PC-3 (cell line): ENCODE measurements around the gene DHH. TPM values are rescaled to one million over a fixed set of nuclear protein-coding genes. Genes with fewer than 3 reads are reported as not detected.

Experiments used
- ATAC-seq: fragments of 200-7000 bp; cut with Tn5 transposase; 2 replicates; pipeline ENCODE4 v1.9.1; 2020; ENCODE audit warnings: mild to moderate bottlenecking, moderate library complexity
- BruUV-seq: library from RNA; stranded (reverse); fragments of 400-500 nt; replicated peaks from 2 replicates; lab custom pipeline; 2021; lab: Mats Ljungman, UMichigan
- CTCF ChIA-PET: fragments of 300-600 bp; sonication (Branson Sonifier 250); formaldehyde crosslinking; loops from one replicate; lab custom pipeline; 2022; ENCODE audit warnings: antibody characterized with exemption; lab: Charles Lee
- POLR2A ChIA-PET: fragments of 300-600 bp; sonication (Branson Sonifier 250); formaldehyde crosslinking; loops from one replicate; lab custom pipeline; 2022; ENCODE audit warnings: antibody characterized with exemption; ENCODE audit not compliant: unreplicated experiment; lab: Charles Lee
- DNase-seq: peaks from one replicate; pipeline ENCODE4 v3.0.0-alpha.2; 2015
- H2AFZ ChIP-seq: fragments of 300-600 bp; sonication (generic); 2 replicates; pipeline ENCODE4 v1.6.0; 2016; ENCODE audit warnings: antibody characterized with exemption, low read length
- H3F3A ChIP-seq: fragments of 300-600 bp; sonication (generic); one replicate; pipeline ENCODE4 v1.6.0; 2017; ENCODE audit warnings: antibody characterized with exemption, low read length, control low read depth, mild to moderate bottlenecking; ENCODE audit not compliant: unreplicated experiment
- H3K27ac ChIP-seq: fragments of 300-600 bp; sonication (generic); 2 replicates; pipeline ENCODE4 v1.5.1; 2016; ENCODE audit warnings: mild to moderate bottlenecking, low read length
- H3K27me3 ChIP-seq: fragments of 300-600 bp; sonication (generic); 2 replicates; pipeline ENCODE4 v1.6.1; 2016; ENCODE audit warnings: low read length, mixed read lengths
- H3K36me3 ChIP-seq: fragments of 300-600 bp; sonication (generic); 2 replicates; pipeline ENCODE4 v1.6.1; 2016; ENCODE audit warnings: low read depth, mixed run types, low read length, mixed read lengths
- H3K4me1 ChIP-seq: fragments of 300-600 bp; sonication (generic); 2 replicates; pipeline ENCODE4 v1.5.1; 2016; ENCODE audit warnings: low read length; ENCODE audit not compliant: insufficient read depth
- H3K4me2 ChIP-seq: fragments of 300-600 bp; sonication (generic); 2 replicates; pipeline ENCODE4 v1.6.0; 2016; ENCODE audit warnings: low read length
- H3K4me3 ChIP-seq: fragments of 300-600 bp; sonication (generic); 2 replicates; pipeline ENCODE4 v1.5.1; 2016; ENCODE audit warnings: mild to moderate bottlenecking, low read length, mixed read lengths
- H3K79me2 ChIP-seq: fragments of 300-600 bp; sonication (generic); 2 replicates; pipeline ENCODE4 v1.6.1; 2017; ENCODE audit warnings: low read length, mixed read lengths
- H3K9ac ChIP-seq: fragments of 300-600 bp; sonication (generic); 2 replicates; pipeline ENCODE4 v1.6.0; 2016; ENCODE audit warnings: mild to moderate bottlenecking, low read length
- H3K9me2 ChIP-seq: fragments of 300-600 bp; sonication (generic); replicated peaks from 2 replicates; pipeline ENCODE4 v1.6.1; 2016; ENCODE audit warnings: mixed run types, low read length, mixed read lengths
- H3K9me3 ChIP-seq: fragments of 300-600 bp; sonication (generic); 2 replicates; pipeline ENCODE4 v1.6.1; 2016; ENCODE audit warnings: low read length, mixed read lengths
- H4K20me1 ChIP-seq: fragments of 300-600 bp; sonication (generic); 2 replicates; pipeline ENCODE4 v1.6.1; 2016; ENCODE audit warnings: low read length, mixed read lengths
- EZH2 ChIP-seq: fragments of 300-600 bp; sonication (generic); IDR thresholded peaks from one replicate; pipeline ENCODE4 v1.6.1; 2017; ENCODE audit warnings: antibody characterized with exemption, mild to moderate bottlenecking, low read length; ENCODE audit not compliant: unreplicated experiment
- EZH2phosphoT487 ChIP-seq: fragments of 300-600 bp; sonication (generic); IDR thresholded peaks from 2 replicates; pipeline ENCODE4 v1.6.1; 2018; ENCODE audit warnings: mild to moderate bottlenecking, antibody characterized with exemption, low read length, borderline replicate concordance
- intact Hi-C: fragments of 100-400 bp; cut with micrococcal nuclease; formaldehyde crosslinking; loops from 2 replicates; pipeline ENCODE4 v1.9.0; 2023
- total RNA-seq: library from RNA; depleted of rRNA; stranded (reverse); fragments of >200 nt; gene quantifications from 2 replicates; pipeline ENCODE4 v1.2.3, GENCODE V29; 2014
- TF ChIP-seq, protein P1 (sequence below): fragments of 300-600 bp; sonication (generic); conservative IDR thresholded peaks from 2 replicates; pipeline ENCODE4 v1.5.1; 2017; ENCODE audit warnings: antibody characterized with exemption, low read depth, mild to moderate bottlenecking, low read length

The DHH gene
- total RNA-seq, 1 experiment from 2014 or later, result 0.04 TPM

DNA sequence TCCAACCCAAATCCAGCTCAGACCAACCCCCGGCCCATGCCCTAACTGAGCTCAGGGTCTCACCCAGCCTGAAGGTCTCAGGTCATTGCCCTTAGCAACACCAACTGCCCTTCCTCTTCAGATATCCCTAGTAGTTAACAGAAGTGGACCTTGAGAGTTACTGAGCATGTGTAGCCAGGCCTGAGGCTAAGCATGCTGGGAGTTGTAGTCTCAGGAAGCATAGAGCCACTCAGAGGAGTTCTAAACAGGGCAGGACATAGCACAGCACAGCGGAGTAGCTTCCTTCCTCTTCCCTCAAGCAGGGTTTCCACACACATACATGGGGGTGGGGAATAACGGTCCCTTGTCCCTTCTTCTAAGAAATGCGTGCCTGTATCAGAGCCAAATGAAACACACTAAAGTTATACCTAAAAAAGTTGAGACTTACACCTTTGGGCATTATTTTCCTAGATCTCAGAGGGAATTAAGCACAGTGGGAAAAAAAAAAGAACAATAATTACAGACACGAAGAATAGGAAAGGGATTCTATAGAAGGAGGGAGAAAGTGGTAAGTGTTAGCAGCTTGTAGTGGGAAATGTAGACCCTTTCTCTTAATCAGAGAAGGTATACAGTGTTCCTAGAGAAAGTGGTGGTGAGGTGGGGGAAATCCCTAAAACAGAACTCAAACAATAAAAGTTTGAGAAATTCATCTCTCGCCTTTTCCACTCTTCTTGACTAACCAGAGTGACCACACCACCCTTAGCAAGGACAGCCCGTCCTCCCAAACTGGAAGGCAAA lies 38.4 kb downstream of the DHH start:
- H3K9me2 ChIP-seq, result no peaks in the 10 kb centered on the region
- DNase-seq, result peak; percentile 64
- no peaks in the 10 kb centered on the region for H3K9me3 ChIP-seq
- H3K79me2 ChIP-seq, result peaks cover 78% of the 10 kb centered on the region
- no peaks in the 10 kb centered on the region for H3F3A ChIP-seq
- no TSS peak for BruUV-seq
- H2AFZ ChIP-seq, result no peak overlapping the region
- TF ChIP-seq EZH2phosphoT487, result no peak
- TF ChIP-seq EZH2, result no peak
- TF ChIP-seq, protein P1, sequence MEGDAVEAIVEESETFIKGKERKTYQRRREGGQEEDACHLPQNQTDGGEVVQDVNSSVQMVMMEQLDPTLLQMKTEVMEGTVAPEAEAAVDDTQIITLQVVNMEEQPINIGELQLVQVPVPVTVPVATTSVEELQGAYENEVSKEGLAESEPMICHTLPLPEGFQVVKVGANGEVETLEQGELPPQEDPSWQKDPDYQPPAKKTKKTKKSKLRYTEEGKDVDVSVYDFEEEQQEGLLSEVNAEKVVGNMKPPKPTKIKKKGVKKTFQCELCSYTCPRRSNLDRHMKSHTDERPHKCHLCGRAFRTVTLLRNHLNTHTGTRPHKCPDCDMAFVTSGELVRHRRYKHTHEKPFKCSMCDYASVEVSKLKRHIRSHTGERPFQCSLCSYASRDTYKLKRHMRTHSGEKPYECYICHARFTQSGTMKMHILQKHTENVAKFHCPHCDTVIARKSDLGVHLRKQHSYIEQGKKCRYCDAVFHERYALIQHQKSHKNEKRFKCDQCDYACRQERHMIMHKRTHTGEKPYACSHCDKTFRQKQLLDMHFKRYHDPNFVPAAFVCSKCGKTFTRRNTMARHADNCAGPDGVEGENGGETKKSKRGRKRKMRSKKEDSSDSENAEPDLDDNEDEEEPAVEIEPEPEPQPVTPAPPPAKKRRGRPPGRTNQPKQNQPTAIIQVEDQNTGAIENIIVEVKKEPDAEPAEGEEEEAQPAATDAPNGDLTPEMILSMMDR, result no peak
- H3K4me2 ChIP-seq, result peak overlapping the region; percentile 93
- H3K36me3 ChIP-seq, result peaks cover 38% of the 10 kb centered on the region
- H3K27me3 ChIP-seq, result no peaks in the 10 kb centered on the region
- peak; percentile 48 for ATAC-seq
- H3K4me3 ChIP-seq, result peak overlapping the region; percentile 87
- peaks cover 23% of the 10 kb centered on the region for H3K4me1 ChIP-seq
- ChIA-PET POLR2A (interaction anchor here (0.6 to 0.7 kb wide), 2 partner anchors 30 to 307 kb away, joined by 6 read pairs; no protein-coding TSS in a partner anchor), CTCF (no interaction called here)
- intact Hi-C loops, result no loop called here
- peaks cover 62% of the 10 kb centered on the region for H4K20me1 ChIP-seq
- H3K27ac ChIP-seq, result no peak overlapping the region
- H3K9ac ChIP-seq, result no peak overlapping the region

DNA sequence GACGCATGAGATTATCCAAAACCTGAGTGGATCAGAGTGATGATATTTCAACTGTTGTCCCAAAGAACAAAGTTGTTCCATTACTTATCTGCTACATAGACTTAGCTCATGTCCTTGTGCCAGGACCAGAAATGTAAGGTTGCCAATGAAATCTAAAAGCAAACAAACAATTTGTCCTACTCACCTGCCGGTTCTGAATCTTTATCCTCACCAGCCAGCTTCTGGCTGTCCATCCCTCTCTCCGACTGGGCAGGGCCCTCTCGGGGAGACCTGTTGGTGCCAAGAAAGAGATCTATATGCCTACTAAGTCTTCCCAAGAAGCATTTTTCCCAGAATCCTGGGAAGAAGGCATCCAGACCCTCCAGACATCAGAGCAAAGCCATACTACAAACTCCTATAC lies 39.5 kb downstream of the DHH start:
- Histone ChIP-seq H3K9me2 (no peaks in the 10 kb centered on the region), H3F3A (no peaks in the 10 kb centered on the region), H3K4me2 (no peak overlapping the region), H2AFZ (no peak overlapping the region), H3K27me3 (no peaks in the 10 kb centered on the region), H3K9ac (no peak overlapping the region), H3K36me3 (peaks cover 49% of the 10 kb centered on the region), H3K27ac (no peak overlapping the region), H3K4me1 (peaks cover 23% of the 10 kb centered on the region), H3K9me3 (no peaks in the 10 kb centered on the region), H3K79me2 (peaks cover 70% of the 10 kb centered on the region), H4K20me1 (peaks cover 65% of the 10 kb centered on the region), H3K4me3 (no peak overlapping the region)
- no peak for TF ChIP-seq EZH2
- TF ChIP-seq, protein P1, result no peak
- no peak for TF ChIP-seq EZH2phosphoT487
- no TSS peak for BruUV-seq
- CTCF ChIA-PET, result no interaction called here
- intact Hi-C loops, result no loop called here
- POLR2A ChIA-PET, result no interaction called here
- no peak for ATAC-seq
- no peak for DNase-seq

DNA sequence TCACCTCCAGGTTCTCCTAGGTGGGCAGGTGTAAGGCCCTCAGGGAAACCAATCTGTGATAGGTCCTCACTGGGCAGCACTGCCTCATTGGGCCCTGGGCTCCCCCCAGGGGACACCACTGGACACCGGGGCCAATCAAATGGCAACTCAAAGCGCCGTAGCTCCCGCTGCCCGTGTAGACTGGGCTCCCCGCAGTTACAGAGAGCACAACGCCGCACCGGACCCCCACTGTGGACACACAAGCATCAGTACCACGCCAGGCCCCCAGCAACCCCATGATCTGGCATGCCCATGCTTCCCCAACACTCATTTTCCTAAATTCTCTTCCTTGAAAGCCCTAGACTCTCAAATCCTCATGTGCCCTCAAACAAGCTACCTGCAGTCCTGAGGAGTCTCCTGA lies 40.1 kb downstream of the DHH start:
- no peak overlapping the region for H3K27ac ChIP-seq
- no peak for DNase-seq
- H3K4me2 ChIP-seq, result no peak overlapping the region
- H3K9me3 ChIP-seq, result no peaks in the 10 kb centered on the region
- peaks cover 69% of the 10 kb centered on the region for H4K20me1 ChIP-seq
- peaks cover 64% of the 10 kb centered on the region for H3K79me2 ChIP-seq
- ATAC-seq, result no peak
- ChIA-PET CTCF (no interaction called here), POLR2A (no interaction called here)
- no peaks in the 10 kb centered on the region for H3F3A ChIP-seq
- H3K27me3 ChIP-seq, result no peaks in the 10 kb centered on the region
- intact Hi-C loops, result no loop called here
- H3K9ac ChIP-seq, result no peak overlapping the region
- H3K4me3 ChIP-seq, result no peak overlapping the region
- TF ChIP-seq EZH2phosphoT487 (no peak), EZH2 (no peak)
- H2AFZ ChIP-seq, result no peak overlapping the region
- peaks cover 28% of the 10 kb centered on the region for H3K4me1 ChIP-seq
- BruUV-seq, result no TSS peak
- peaks cover 54% of the 10 kb centered on the region for H3K36me3 ChIP-seq
- H3K9me2 ChIP-seq, result no peaks in the 10 kb centered on the region
